Inflammatory macrophage (primary cell): ENCODE results near the gene MRPL28.
"Not testable (repeated sequence)": the region's sequence is repeated elsewhere in the genome, so short reads cannot be mapped to it uniquely, and the experiment has no call there.

ENCODE experiments used
- DNase-seq, 2 donors: peaks; one replicate each; pipeline ENCODE4 v3.0.0-alpha.2; 2020 to 2022
- total RNA-seq, 18 experiments: gene quantifications; one replicate each; lab custom pipeline; 2026; ENCODE audit warnings: mixed read lengths in 6 of 18, inconsistent platforms in 2 of 18; lab: John Stamatoyannopoulos, UW

Gene MRPL28
- 14.7 to 36.0 (median 25.4) reads per million in 18 experiments for total RNA-seq

GRCh38 chr16:370443-370842 is at the start of gene MRPL28:
Gene MRPL28 (minus strand): TSS chr16:370538. CDS start chr16:370218, 320 bp downstream.
- peak; percentile 96 to 98 for DNase-seq

- not testable (repeated sequence) for DNase-seq
Observed at GRCh38 chr16:415170-415498, 44.8 kb upstream of the MRPL28 start.

- no peak for DNase-seq
Observed at GRCh38 chr16:414395-415169, 44.2 kb upstream of the MRPL28 start.

GRCh38 chr16:411576-412265 is 41.4 kb upstream of the MRPL28 start:
- DNase-seq = no peak

GRCh38 chr16:410516-411178 is 40.3 kb upstream of the MRPL28 start:
- DNase-seq = no peak

GRCh38 chr16:407253-407652 is 36.9 kb upstream of the MRPL28 start:
- no peak for DNase-seq

- DNase-seq = no peak
Observed at GRCh38 chr16:405548-406506, 35.5 kb upstream of the MRPL28 start.

GRCh38 chr16:404971-405486 is 34.7 kb upstream of the MRPL28 start:
- no peak for DNase-seq

- peak; percentile 90 to 95 for DNase-seq
Observed at GRCh38 chr16:401468-402348, 31.4 kb upstream of the MRPL28 start, which contains the start of gene DECR2. Gene DECR2 (plus strand): TSS chr16:401885. CDS start chr16:401964, 79 bp downstream.

GRCh38 chr16:400061-400591 is 29.8 kb upstream of the MRPL28 start:
- DNase-seq = no peak

- no peak for DNase-seq
Observed at GRCh38 chr16:399340-400019, 29.1 kb upstream of the MRPL28 start.

- DNase-seq = no peak
Observed at GRCh38 chr16:398561-399339, 28.4 kb upstream of the MRPL28 start.

- DNase-seq = peak; percentile 22 to 48
Observed at GRCh38 chr16:397736-398332, 27.5 kb upstream of the MRPL28 start.

GRCh38 chr16:397135-397661 is 26.9 kb upstream of the MRPL28 start, which contains the start of gene NME4:
Gene NME4 (plus strand): TSS chr16:397199. CDS start chr16:397223, 24 bp downstream.
- DNase-seq = peak in 1 of 2 donors; percentile 33

GRCh38 chr16:396605-397004 is 26.3 kb upstream of the MRPL28 start:
- DNase-seq = peak; percentile 15 to 41

GRCh38 chr16:396199-396598 is 25.9 kb upstream of the MRPL28 start:
- no peak for DNase-seq

- peak; percentile 65 to 86 for DNase-seq
Observed at GRCh38 chr16:392450-393030, 22.2 kb upstream of the MRPL28 start.

GRCh38 chr16:391885-392335 is 21.6 kb upstream of the MRPL28 start:
- DNase-seq = peak; percentile 55 to 57
